ENCODE results near the gene CLDN22. TPM values are rescaled to one million over a fixed set of nuclear protein-coding genes. Genes with fewer than 3 reads are reported as not detected.

CLDN22 gene
- total RNA-seq, 2 experiments from 2014 or later: not detected

- ChIA-PET POLR2A (no interaction called here), CTCF (no interaction called here)
Observed at GRCh38 chr4:183286590-183287308, 33.3 kb downstream of the CLDN22 start.

DNA sequence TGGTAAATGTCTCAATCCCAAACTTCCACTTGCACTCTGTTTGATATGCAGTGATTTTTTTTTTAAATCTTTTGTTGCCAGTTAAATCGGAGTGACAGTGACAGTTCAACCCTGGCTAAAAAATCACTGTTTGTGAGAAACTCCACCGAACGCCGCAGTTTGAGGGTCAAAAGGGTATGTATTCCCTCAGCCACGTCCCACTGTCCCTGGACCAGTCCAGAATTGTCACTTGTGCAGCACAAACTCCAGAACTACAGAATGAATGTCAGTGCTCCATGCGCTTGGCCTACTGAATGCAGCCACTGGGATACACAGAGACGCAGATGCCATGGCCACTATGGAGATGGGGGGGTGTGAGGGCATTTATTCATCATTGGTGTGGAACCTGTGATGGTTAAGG, 34.2 kb downstream of the CLDN22 start:
- ChIA-PET POLR2A (no interaction called here), CTCF (no interaction called here)

GRCh38 chr4:183284965-183285364, 35.1 kb downstream of the CLDN22 start:
- POLR2A ChIA-PET: no interaction called here

GRCh38 chr4:183284258-183284785, 35.8 kb downstream of the CLDN22 start:
- CTCF ChIA-PET: no interaction called here
- POLR2A ChIA-PET: no interaction called here

More at GRCh38 chr4:183284965-183285364, 35.1 kb downstream of the CLDN22 start:
- CTCF ChIA-PET: interaction anchor here (0.8 kb wide), 1 partner anchor 23 kb away, joined by 3 read pairs; no protein-coding TSS in a partner anchor

GRCh38 chr4:183276106-183276505, 44.0 kb downstream of the CLDN22 start:
- CTCF ChIA-PET: no interaction called here
- POLR2A ChIA-PET: no interaction called here

- CTCF ChIA-PET: interaction anchor here (1.8 kb wide), 1 partner anchor 11 kb away, joined by 4 read pairs; no protein-coding TSS in a partner anchor
- POLR2A ChIA-PET: no interaction called here
Observed at GRCh38 chr4:183272384-183272783, 47.7 kb downstream of the CLDN22 start.

GRCh38 chr4:183268556-183268955, 51.5 kb downstream of the CLDN22 start:
- CTCF ChIA-PET: no interaction called here

More at GRCh38 chr4:183268556-183268955, 51.5 kb downstream of the CLDN22 start:
- POLR2A ChIA-PET: no interaction called here

Other genes with a start within 250 kb of the CLDN22 start
- gene WWC2, start 221.0 kb downstream of the CLDN22 start, total RNA-seq: 1 to 10 TPM; 1.3 to 1.5 TPM
- gene CLDN24, start 2.1 kb upstream of the CLDN22 start, total RNA-seq: not detected
- 10 to 100 TPM; 25.2 to 25.9 TPM for gene CDKN2AIP, start 124.4 kb upstream of the CLDN22 start, total RNA-seq
- gene ING2, start 184.8 kb upstream of the CLDN22 start, total RNA-seq: 10 to 100 TPM; 11.1 to 12.2 TPM

Measured in activated CD8-positive, alpha-beta memory T cell treated with anti-CD3 and anti-CD28 coated beads for 36 hours (primary cell).